H9 (cell line): ENCODE results near the gene GPR183. TPM values are rescaled to one million over a fixed set of nuclear protein-coding genes. Genes with fewer than 3 reads are reported as not detected.

Experiments
- DNase-seq: peaks from one replicate; pipeline ENCODE4 v3.0.0-alpha.2; 2017
- H2AFZ ChIP-seq: one replicate; pipeline ENCODE4 v1.6.1; 2013; ENCODE audit warnings: mild to moderate bottlenecking, low read length, control low read depth, moderate library complexity
- H2AK5ac ChIP-seq: 2 replicates; pipeline ENCODE4 v1.6.1; 2013; ENCODE audit warnings: low read length, control low read depth, mixed read lengths; ENCODE audit not compliant: insufficient read length
- H2BK120ac ChIP-seq: one replicate; pipeline ENCODE4 v1.6.1; 2013; ENCODE audit warnings: low read depth, mild to moderate bottlenecking, low read length, control low read depth, inconsistent platforms; ENCODE audit not compliant: poor library complexity, severe bottlenecking
- H2BK12ac ChIP-seq: 2 replicates; pipeline ENCODE4 v1.6.1; 2013; ENCODE audit warnings: low read length, control low read depth, mixed read lengths, low read depth; ENCODE audit not compliant: insufficient read length
- H2BK15ac ChIP-seq: 2 replicates; pipeline ENCODE4 v1.6.1; 2013; ENCODE audit warnings: low read depth, low read length, control low read depth
- H2BK20ac ChIP-seq: one replicate; pipeline ENCODE4 v1.6.1; 2013; ENCODE audit warnings: low read depth, mild to moderate bottlenecking, low read length, control low read depth, inconsistent platforms; ENCODE audit not compliant: poor library complexity, severe bottlenecking
- H2BK5ac ChIP-seq: 2 replicates; pipeline ENCODE4 v1.6.1; 2013; ENCODE audit warnings: low read length, control low read depth, mixed read lengths; ENCODE audit not compliant: insufficient read length
- H3K14ac ChIP-seq: 2 replicates; pipeline ENCODE4 v1.6.1; 2013; ENCODE audit warnings: low read length, control low read depth; ENCODE audit not compliant: insufficient read depth
- H3K18ac ChIP-seq: 2 replicates; pipeline ENCODE4 v1.6.1; 2013; ENCODE audit warnings: low read depth, mild to moderate bottlenecking, mixed read lengths, low read length, control low read depth; ENCODE audit not compliant: insufficient read length
- H3K23ac ChIP-seq: 2 replicates; pipeline ENCODE4 v1.6.1; 2013; ENCODE audit warnings: low read length, control low read depth, mixed read lengths, low read depth; ENCODE audit not compliant: insufficient read length
- H3K23me2 ChIP-seq: 2 replicates; pipeline ENCODE4 v1.6.1; 2013; ENCODE audit warnings: low read depth, mild to moderate bottlenecking, mixed read lengths, low read length, control low read depth; ENCODE audit not compliant: insufficient read length, poor library complexity, severe bottlenecking
- H3K27ac ChIP-seq: 2 replicates; pipeline ENCODE4 v1.5.1; 2013; ENCODE audit warnings: low read length, control low read depth, mixed read lengths, low read depth; ENCODE audit not compliant: insufficient read length
- H3K27me3 ChIP-seq: 2 replicates; pipeline ENCODE4 v1.6.1; 2013; ENCODE audit warnings: low read length, control low read depth, inconsistent platforms; ENCODE audit not compliant: insufficient read depth
- H3K4ac ChIP-seq: 2 replicates; pipeline ENCODE4 v1.6.1; 2013; ENCODE audit warnings: low read depth, mild to moderate bottlenecking, control low read depth, inconsistent platforms, low read length, moderate library complexity
- H3K4me1 ChIP-seq: 2 replicates; pipeline ENCODE4 v1.6.1; 2013; ENCODE audit warnings: low read length, control low read depth, inconsistent platforms; ENCODE audit not compliant: insufficient read depth
- H3K4me2 ChIP-seq: 2 replicates; pipeline ENCODE4 v1.6.1; 2013; ENCODE audit warnings: low read length, control low read depth, mixed read lengths; ENCODE audit not compliant: insufficient read length, insufficient read depth
- H3K56ac ChIP-seq: 2 replicates; pipeline ENCODE4 v1.6.1; 2013; ENCODE audit warnings: low read depth, mild to moderate bottlenecking, mixed read lengths, low read length, control low read depth; ENCODE audit not compliant: insufficient read length
- H3K79me1 ChIP-seq: 2 replicates; pipeline ENCODE4 v1.6.1; 2013; ENCODE audit warnings: low read depth, mild to moderate bottlenecking, moderate library complexity, low read length, control low read depth, inconsistent platforms; ENCODE audit not compliant: insufficient read depth, poor library complexity, severe bottlenecking
- H3K79me2 ChIP-seq: 2 replicates; pipeline ENCODE4 v1.6.1; 2013; ENCODE audit warnings: low read length, control low read depth, inconsistent platforms; ENCODE audit not compliant: insufficient read depth
- H3K9ac ChIP-seq: 2 replicates; pipeline ENCODE4 v1.6.1; 2013; ENCODE audit warnings: low read length, control low read depth, mixed read lengths; ENCODE audit not compliant: insufficient read length; ENCODE audit errors: extremely low read depth
- H3K9me3 ChIP-seq: one replicate; pipeline ENCODE4 v1.6.1; 2013; ENCODE audit warnings: low read depth, low read length, inconsistent platforms; ENCODE audit not compliant: control insufficient read depth
- H3T11ph ChIP-seq: one replicate; pipeline ENCODE4 v1.6.1; 2013; ENCODE audit warnings: mild to moderate bottlenecking, low read length, control low read depth, inconsistent platforms
- H4K20me1 ChIP-seq: one replicate; pipeline ENCODE4 v1.6.1; 2013; ENCODE audit not compliant: control insufficient read depth, insufficient read length, insufficient read depth
- H4K5ac ChIP-seq: 2 replicates; pipeline ENCODE4 v1.6.1; 2013; ENCODE audit warnings: low read depth, mild to moderate bottlenecking, mixed read lengths, low read length, control low read depth; ENCODE audit not compliant: insufficient read length
- H4K8ac ChIP-seq: replicated peaks from 2 replicates; pipeline ENCODE4 v1.6.1; 2013; ENCODE audit warnings: low read length, control low read depth, mixed read lengths, low read depth; ENCODE audit not compliant: insufficient read length
- H4K91ac ChIP-seq: 2 replicates; pipeline ENCODE4 v1.6.1; 2013; ENCODE audit warnings: low read depth, mild to moderate bottlenecking, moderate library complexity, mixed read lengths, low read length, control low read depth; ENCODE audit not compliant: insufficient read length
- H3K27ac Mint-ChIP-seq, 3 experiments: 2 replicates in 2 of 3; 3 replicates in 1 of 3; pipeline ENCODE4 v1.8.0; 2020 to 2021; ENCODE audit warnings: mixed read lengths in 3 of 3, mild to moderate bottlenecking in 1 of 3, moderate library complexity in 1 of 3
- H3K27me3 Mint-ChIP-seq: 2 replicates; pipeline ENCODE4 v1.8.0; 2021; ENCODE audit warnings: low read depth, mild to moderate bottlenecking, moderate library complexity, mixed read lengths
- H3K36me3 Mint-ChIP-seq, 3 experiments: 2 replicates in 2 of 3; 3 replicates in 1 of 3; pipeline ENCODE4 v1.8.0; 2020 to 2021; ENCODE audit warnings: low read depth in 3 of 3, mixed read lengths in 3 of 3; ENCODE audit not compliant: insufficient read depth in 1 of 3
- H3K4me1 Mint-ChIP-seq, 2 experiments: 2 replicates each; pipeline ENCODE4 v1.8.0; 2020; ENCODE audit warnings: mixed read lengths in 2 of 2
- H3K4me3 Mint-ChIP-seq, 2 experiments: 2 replicates in 1 of 2; 3 replicates in 1 of 2; pipeline ENCODE4 v1.8.0; 2020 to 2021; ENCODE audit warnings: mild to moderate bottlenecking in 2 of 2, mixed read lengths in 2 of 2, moderate library complexity in 1 of 2
- H3K9me3 Mint-ChIP-seq, 2 experiments: 2 replicates in 1 of 2; 3 replicates in 1 of 2; pipeline ENCODE4 v1.8.0; 2020; ENCODE audit warnings: mild to moderate bottlenecking in 2 of 2, mixed read lengths in 2 of 2, moderate library complexity in 1 of 2
- CTCF ChIP-seq: fragments of 200-600 bp; sonication (generic); conservative IDR thresholded peaks from 3 replicates; pipeline ENCODE4 v1.8.0; 2021; ENCODE audit warnings: antibody characterized with exemption, mild to moderate bottlenecking
- WGBS: extraction: QIAGEN DNeasy Blood & Tissue Kit; methylation state at CpG from one replicate; pipeline ENCODE4 v1.1.7; 2013; ENCODE audit warnings: missing lambda C conversion rate, low lambda C conversion rate, mixed read lengths; ENCODE audit not compliant: insufficient read length; ENCODE audit errors: extremely low coverage; 5-methylcytosine and 5-hydroxymethylcytosine counted together
- total RNA-seq: library from RNA; stranded (reverse); gene quantifications from 2 replicates; pipeline ENCODE4 v1.2.1, GENCODE V29; 2021

GPR183 gene
- total RNA-seq, 1 experiment from 2014 or later: not detected

GRCh38 chr13:99353246-99353600, 46.0 kb upstream of the GPR183 start:
- no peak overlapping the region for H2BK20ac ChIP-seq
- no peaks in the 10 kb centered on the region for H3K27me3 Mint-ChIP-seq
- H2BK120ac ChIP-seq: no peak overlapping the region
- H3K9me3 Mint-ChIP-seq: no peaks in the 10 kb centered on the region
- no peak overlapping the region for H3K9ac ChIP-seq
- no peaks in the 10 kb centered on the region for H4K20me1 ChIP-seq
- H3T11ph ChIP-seq: no peak overlapping the region
- no peak overlapping the region for H2AFZ ChIP-seq
- H3K18ac ChIP-seq: no peak overlapping the region
- no peak overlapping the region for H2AK5ac ChIP-seq
- no peak overlapping the region for H3K14ac ChIP-seq
- no peaks in the 10 kb centered on the region for H3K23me2 ChIP-seq
- TF ChIP-seq CTCF: no peak
- H2BK12ac ChIP-seq: no peak overlapping the region
- no peaks in the 10 kb centered on the region for H3K4me1 Mint-ChIP-seq
- H3K27ac ChIP-seq: no peak overlapping the region
- no peaks in the 10 kb centered on the region for H3K9me3 ChIP-seq
- H3K27me3 ChIP-seq: no peaks in the 10 kb centered on the region
- no peaks in the 10 kb centered on the region for H3K4me1 ChIP-seq
- no peak overlapping the region for H4K91ac ChIP-seq
- H3K23ac ChIP-seq: no peak overlapping the region
- no peaks in the 10 kb centered on the region for H3K79me2 ChIP-seq
- H3K4me3 Mint-ChIP-seq: no peak overlapping the region
- H3K79me1 ChIP-seq: no peaks in the 10 kb centered on the region
- no CpG with 5 or more reads among the region's 2 CpGs for WGBS
- H4K5ac ChIP-seq: no peak overlapping the region
- no peak for DNase-seq
- peaks cover 6 to 45% (median 31%) of the 10 kb centered on the region in 3 experiments for H3K36me3 Mint-ChIP-seq
- no peak overlapping the region for H4K8ac ChIP-seq
- no peak overlapping the region for H3K4me2 ChIP-seq
- H3K56ac ChIP-seq: no peak overlapping the region
- H2BK15ac ChIP-seq: no peak overlapping the region
- H2BK5ac ChIP-seq: no peak overlapping the region
- no peak overlapping the region for H3K4ac ChIP-seq
- H3K27ac Mint-ChIP-seq: no peak overlapping the region
